ENCODE measurements around the gene LONRF2.

Gene LONRF2

GRCh38 chr2:100270381-100271146 is 51.7 kb downstream of the LONRF2 start:
- TF ChIP-seq CTCF (IDR thresholded peaks at IDR 0.05; ENCODE audit: low read depth, low read length, missing control alignments) = no peak
- H3K4me3 ChIP-seq (ENCODE audit: low read depth, low read length) = no peak overlapping the region
- DNase-seq (ENCODE audit: low read depth) = no peak

GRCh38 chr2:100269889-100270288 is 52.4 kb downstream of the LONRF2 start:
- H3K4me3 ChIP-seq (ENCODE audit: low read depth, low read length) = no peak overlapping the region
- no peak for TF ChIP-seq CTCF (IDR thresholded peaks at IDR 0.05; ENCODE audit: low read depth, low read length, missing control alignments)

DNA sequence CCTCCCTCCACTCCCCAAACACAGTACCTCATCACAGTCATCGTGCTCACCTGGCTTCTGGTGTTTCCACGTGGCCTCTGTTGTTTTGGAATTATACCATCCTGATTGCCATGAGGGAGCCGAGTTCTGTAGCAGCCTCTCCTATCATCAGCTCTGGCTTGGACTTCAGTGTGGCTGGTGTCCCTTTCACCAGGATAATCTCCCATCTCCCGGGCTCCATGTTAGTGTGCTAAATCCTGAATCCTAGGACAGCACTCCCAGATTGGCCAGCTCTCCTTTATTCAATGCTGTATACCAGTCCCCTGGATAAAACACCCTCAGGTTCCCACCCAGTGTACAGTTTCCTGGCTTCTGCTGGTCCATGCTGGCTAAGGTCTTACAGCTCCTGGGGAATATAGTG is 53.3 kb downstream of the LONRF2 start:
- no peak for TF ChIP-seq CTCF (IDR thresholded peaks at IDR 0.05; ENCODE audit: low read depth, low read length, missing control alignments)
- H3K4me3 ChIP-seq (ENCODE audit: low read depth, low read length) = no peak overlapping the region
- no peak for DNase-seq (ENCODE audit: low read depth)

More at GRCh38 chr2:100269889-100270288, 52.4 kb downstream of the LONRF2 start:
- no peak for DNase-seq (ENCODE audit: low read depth)

DNA sequence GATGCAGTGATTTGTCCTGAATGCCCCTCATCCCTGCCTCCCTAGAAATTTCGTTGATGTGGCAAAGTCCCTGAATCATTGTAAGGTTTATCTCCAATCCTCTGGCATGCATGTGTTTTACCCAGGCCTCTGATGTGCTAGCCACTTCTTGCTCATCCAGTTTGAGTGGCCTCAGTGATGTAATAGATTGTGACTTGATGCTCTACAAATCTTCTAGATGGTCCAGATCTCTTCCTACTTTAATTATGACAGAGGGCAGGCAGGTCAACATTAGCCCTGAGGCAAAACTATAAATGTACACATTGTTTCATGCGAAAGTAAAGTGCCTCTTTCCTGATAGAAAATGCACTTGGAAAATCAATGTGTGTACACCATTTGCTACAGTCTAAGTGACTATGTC is 54.5 kb downstream of the LONRF2 start:
- no peak for TF ChIP-seq CTCF (IDR thresholded peaks at IDR 0.05; ENCODE audit: low read depth, low read length, missing control alignments)
- no peak overlapping the region for H3K4me3 ChIP-seq (ENCODE audit: low read depth, low read length)
- DNase-seq (ENCODE audit: low read depth) = no peak

GRCh38 chr2:100266126-100266525 is 56.2 kb downstream of the LONRF2 start:
- TF ChIP-seq CTCF (IDR thresholded peaks at IDR 0.05; ENCODE audit: low read depth, low read length, missing control alignments) = no peak
- no peak for DNase-seq (ENCODE audit: low read depth)
- no peak overlapping the region for H3K4me3 ChIP-seq (ENCODE audit: low read depth, low read length)

GRCh38 chr2:100265226-100265625 is 57.1 kb downstream of the LONRF2 start:
- no peak for TF ChIP-seq CTCF (IDR thresholded peaks at IDR 0.05; ENCODE audit: low read depth, low read length, missing control alignments)
- no peak for DNase-seq (ENCODE audit: low read depth)
- H3K4me3 ChIP-seq (ENCODE audit: low read depth, low read length) = no peak overlapping the region

GRCh38 chr2:100264651-100265050 is 57.6 kb downstream of the LONRF2 start:
- no peak overlapping the region for H3K4me3 ChIP-seq (ENCODE audit: low read depth, low read length)
- TF ChIP-seq CTCF (IDR thresholded peaks at IDR 0.05; ENCODE audit: low read depth, low read length, missing control alignments) = no peak
- DNase-seq (ENCODE audit: low read depth) = no peak
